MM.1S (cell line): ENCODE data around the gene ITIH3.

Experiments used
- CTCF ChIP-seq: fragments of 300-600 bp; sonication (generic); IDR thresholded peaks from 2 replicates; pipeline ENCODE4 v1.5.1; 2016; ENCODE audit warnings: antibody characterized with exemption, low read length, mixed read lengths
- EZH2 ChIP-seq: fragments of 300-600 bp; sonication (generic); optimal IDR thresholded peaks from 2 replicates; pipeline ENCODE3; 2017; ENCODE audit warnings: low read depth, mild to moderate bottlenecking, antibody characterized with exemption, low read length, mixed read lengths
- EZH2phosphoT487 ChIP-seq: fragments of 300-600 bp; sonication (generic); IDR thresholded peaks from 2 replicates; pipeline ENCODE4 v1.6.1; 2018; ENCODE audit warnings: antibody characterized with exemption, low read length

- TF ChIP-seq EZH2 (no peak), CTCF (no peak), EZH2phosphoT487 (no peak)
Observed at GRCh38 chr3:52796411-52796810, 1.8 kb downstream of the ITIH3 start.
